K562 (cell line): ENCODE data around the gene PRL. TPM values are rescaled to one million over a fixed set of nuclear protein-coding genes. Genes with fewer than 3 reads are reported as not detected.

Source experiments
- ATAC-seq: fragments of 200-7000 bp; cut with Tn5 transposase; 3 replicates; pipeline ENCODE4 v1.9.1; 2020; ENCODE audit warnings: moderate library complexity
- BruUV-seq: library from RNA; stranded (reverse); fragments of 400-500 nt; replicated peaks from 2 replicates; lab custom pipeline; 2021; lab: Mats Ljungman, UMichigan
- CTCF ChIA-PET: fragments of 300-600 bp; formaldehyde crosslinking; extraction: SDS; loops from one replicate; lab custom pipeline; 2021; ENCODE audit warnings: low intra/inter-chr PET ratio; lab: Yijun Ruan, JAX
- POLR2A ChIA-PET: fragments of 300-600, 350-650 bp; sonication (Branson Sonifier 250); formaldehyde crosslinking; extraction: SDS; loops from one replicate; lab custom pipeline; 2021; ENCODE audit warnings: antibody characterized with exemption, inconsistent platforms; lab: Yijun Ruan, JAX
- DNase-seq, 4 experiments: peaks; one replicate each; pipeline versions ENCODE4 v3.0.0 to v3.0.0-alpha.2; 2011 to 2018; ENCODE audit warnings: low spot score in 3 of 4, mixed read lengths in 3 of 4; ENCODE audit errors: extremely low read depth in 1 of 4
- FAIRE-seq: peaks from 2 replicates; lab custom pipeline; 2011; peaks lifted over from hg19 to GRCh38; lab: Jason Lieb, UNC
- H2AFZ ChIP-seq: 2 replicates; pipeline ENCODE4 v1.6.0; 2011; ENCODE audit warnings: low read depth, low read length, control low read depth, inconsistent platforms
- H3K27ac ChIP-seq: fragments of 200-600 bp; 3 replicates; pipeline ENCODE4 v1.8.0; 2011; ENCODE audit warnings: low read depth, mild to moderate bottlenecking, control low read depth, inconsistent platforms, low read length, moderate library complexity, mixed read lengths; ENCODE audit errors: extremely low read depth
- H3K27me3 ChIP-seq, 2 experiments: fragments of 300-600 bp in 1 of 2; 2 replicates in 1 of 2; 3 replicates in 1 of 2; pipeline versions ENCODE4 v1.6.0 to v1.8.0; 2011; ENCODE audit warnings: inconsistent platforms in 2 of 2, low read length in 2 of 2, mild to moderate bottlenecking in 1 of 2, mixed read lengths in 1 of 2, moderate library complexity in 1 of 2; ENCODE audit not compliant: control insufficient read depth in 2 of 2, insufficient read depth in 2 of 2
- H3K36me3 ChIP-seq: fragments of 300-600 bp; 3 replicates; pipeline ENCODE4 v1.8.0; 2011; ENCODE audit warnings: mild to moderate bottlenecking, low read length, inconsistent platforms; ENCODE audit not compliant: control insufficient read depth, insufficient read depth
- H3K4me1 ChIP-seq, 2 experiments: fragments of 200-600 bp in 1 of 2; replicated peaks in 1 of 2; 2 replicates in 1 of 2; 3 replicates in 1 of 2; pipeline versions ENCODE4 v1.5.1 to v1.8.0; 2011; ENCODE audit warnings: inconsistent platforms in 2 of 2, low read length in 2 of 2, mild to moderate bottlenecking in 1 of 2, mixed read lengths in 1 of 2, moderate library complexity in 1 of 2; ENCODE audit not compliant: control insufficient read depth in 2 of 2, insufficient read depth in 2 of 2
- H3K4me2 ChIP-seq: 2 replicates; pipeline ENCODE4 v1.6.1; 2011; ENCODE audit warnings: low read length, control low read depth, inconsistent platforms, mixed read lengths; ENCODE audit not compliant: insufficient read depth
- H3K4me3 ChIP-seq: fragments of 200-600 bp; sonication (generic), shearing (Covaris generic); 2 replicates; pipeline ENCODE4 v1.5.1; 2016; ENCODE audit warnings: control low read depth, inconsistent platforms
- H3K79me2 ChIP-seq: fragments of 200-600 bp; 3 replicates; pipeline ENCODE4 v1.8.0; 2011; ENCODE audit warnings: low read length, inconsistent platforms; ENCODE audit not compliant: control insufficient read depth, insufficient read depth
- H3K9ac ChIP-seq, 2 experiments: 2 replicates each; pipeline versions ENCODE4 v1.6.0 to v1.6.1; 2011; ENCODE audit warnings: low read depth in 2 of 2, low read length in 2 of 2, control low read depth in 1 of 2, inconsistent platforms in 1 of 2, mild to moderate bottlenecking in 1 of 2, mixed read lengths in 1 of 2; ENCODE audit not compliant: insufficient read depth in 1 of 2
- H3K9me1 ChIP-seq: one replicate; pipeline ENCODE4 v1.6.0; 2011; ENCODE audit warnings: inconsistent platforms, mild to moderate bottlenecking, low read length, moderate library complexity; ENCODE audit not compliant: control insufficient read depth, insufficient read depth
- H3K9me3 ChIP-seq: replicated peaks from 2 replicates; pipeline ENCODE4 v1.5.1; 2011; ENCODE audit warnings: low read depth, low read length, inconsistent platforms; ENCODE audit not compliant: control insufficient read depth, insufficient read depth
- H4K20me1 ChIP-seq: replicated peaks from 2 replicates; pipeline ENCODE4 v1.6.1; 2011; ENCODE audit warnings: low read length, inconsistent platforms, mixed read lengths; ENCODE audit not compliant: control insufficient read depth, insufficient read depth
- ATF7 ChIP-seq: fragments of 450-650 bp; IDR thresholded peaks from 2 replicates; pipeline ENCODE4 v1.7.1; 2014; ENCODE audit warnings: mild to moderate bottlenecking, moderate library complexity
- BRCA1 ChIP-seq, 2 experiments: fragments of 450-650 bp in 1 of 2; sonication (generic) in 1 of 2; formaldehyde crosslinking in 1 of 2; IDR thresholded peaks; 2 replicates each; pipeline versions ENCODE4 v1.5.0 to v1.6.1; 2017 to 2020; ENCODE audit warnings: mild to moderate bottlenecking in 1 of 2, missing genetic modification reagents in 1 of 2
- HDAC3 ChIP-seq: fragments of 450-650 bp; IDR thresholded peaks from 2 replicates; pipeline ENCODE4 v1.6.1; 2018; ENCODE audit warnings: borderline replicate concordance, mild to moderate bottlenecking, moderate library complexity; ENCODE audit not compliant: partially characterized antibody
- HMGN3 ChIP-seq: IDR thresholded peaks from 2 replicates; pipeline ENCODE4 v1.6.1; 2011; ENCODE audit warnings: borderline replicate concordance, low read depth, mild to moderate bottlenecking, mixed read lengths, low read length; ENCODE audit not compliant: insufficient read length; ENCODE audit errors: extremely low read depth
- KAT8 ChIP-seq: fragments of 450-650 bp; IDR thresholded peaks from 2 replicates; pipeline ENCODE4 v1.6.1; 2016; ENCODE audit warnings: low read depth, mild to moderate bottlenecking
- KLF16 ChIP-seq: IDR thresholded peaks from 2 replicates; pipeline ENCODE4 v1.6.1; 2016; ENCODE audit warnings: antibody characterized with exemption
- MTA1 ChIP-seq: fragments of 450-650 bp; IDR thresholded peaks from 2 replicates; pipeline ENCODE4 v1.6.1; 2017; ENCODE audit warnings: borderline replicate concordance
- MXI1 ChIP-seq: IDR thresholded peaks from 2 replicates; pipeline ENCODE4 v1.6.1; 2011; ENCODE audit warnings: low read depth, mild to moderate bottlenecking, improper control_type of control experiment, low read length
- MYC ChIP-seq, 2 experiments: fragments of 250-450 bp in 1 of 2; sonication (Bioruptor Pico) in 1 of 2; IDR thresholded peaks; 2 replicates each; pipeline versions ENCODE4 v1.5.1 to v1.6.1; 2012 to 2021; ENCODE audit warnings: low read depth in 2 of 2, borderline replicate concordance in 1 of 2, improper control_type of control experiment in 1 of 2, low read length in 1 of 2, mild to moderate bottlenecking in 1 of 2, moderate library complexity in 1 of 2
- PRPF4 ChIP-seq: fragments of 200-400 bp; formaldehyde crosslinking; IDR thresholded peaks from one replicate; pipeline ENCODE4 v1.6.1; 2017; ENCODE audit warnings: low read length, low read depth, mild to moderate bottlenecking; ENCODE audit not compliant: insufficient read depth, poor library complexity, severe bottlenecking
- RAD51 ChIP-seq: fragments of 450-650 bp; IDR thresholded peaks from 2 replicates; pipeline ENCODE4 v1.7.1; 2016; ENCODE audit warnings: low read depth, mild to moderate bottlenecking, borderline replicate concordance
- ZBTB1 ChIP-seq: sonication (generic); formaldehyde crosslinking; IDR thresholded peaks from 2 replicates; pipeline ENCODE4 v1.8.1; 2023; ENCODE audit warnings: missing genetic modification reagents, low read depth, mild to moderate bottlenecking, borderline replicate concordance
- ZNF24 ChIP-seq: fragments of 450-650 bp; IDR thresholded peaks from 2 replicates; pipeline ENCODE4 v1.6.1; 2016
- ZNF778 ChIP-seq: fragments of 450-650 bp; formaldehyde crosslinking; IDR thresholded peaks from 2 replicates; pipeline ENCODE4 v1.4.0; 2020; ENCODE audit warnings: mild to moderate bottlenecking, moderate library complexity
- WGBS: fragments of 100-300 bp; shearing (Covaris generic); methylation state at CpG from one replicate; pipeline ENCODE4 v1.1.6; 2016; ENCODE audit warnings: low coverage, mixed read lengths; ENCODE audit not compliant: insufficient coverage; ENCODE audit errors: missing lambda C conversion rate; 5-methylcytosine and 5-hydroxymethylcytosine counted together
- in situ Hi-C: fragments of 300-500 bp; cut with MboI; formaldehyde crosslinking; loops from 4 replicates; pipeline ENCODE4 v1.15.0; 2018; ENCODE audit warnings: inconsistent platforms, mixed read lengths
- intact Hi-C: fragments of 100-400 bp; cut with micrococcal nuclease; formaldehyde crosslinking; loops from 2 replicates; pipeline ENCODE4 v1.14.2; 2022
- polyA plus RNA-seq, 8 experiments: library from polyadenylated mRNA; depleted of rRNA in 4 of 8; stranded (reverse) in 5 of 8; unstranded in 3 of 8; fragments of >200 nt; fragmentation: Nextera tagmentation in 2 of 8; fragmentation: Illumina TruSeq in 1 of 8; extraction: Ambion mirVana in 2 of 8; extraction: Trizol in 1 of 8; gene quantifications; 2 replicates each; pipeline versions ENCODE4 v1.2.1 to v1.2.3, GENCODE V29; 2011 to 2014; ENCODE audit warnings: inconsistent platforms in 1 of 8, missing spikeins in 1 of 8
- total RNA-seq, 7 experiments: library from RNA; depleted of rRNA in 6 of 7; stranded (reverse); fragments of >200 nt in 6 of 7; fragmentation: Illumina TruSeq in 2 of 7; extraction: Trizol in 2 of 7; gene quantifications; 2 replicates each; pipeline versions ENCODE4 v1.2.1 to v1.2.3, GENCODE V29; 2011 to 2021; ENCODE audit warnings: low replicate concordance in 1 of 7
- TF ChIP-seq, protein P1 (sequence below): sonication (generic); formaldehyde crosslinking; IDR thresholded peaks from 2 replicates; pipeline ENCODE4 v1.8.1; 2023; ENCODE audit warnings: mild to moderate bottlenecking, missing genetic modification reagents
- TF ChIP-seq, protein P2 (sequence below): fragments of 450-650 bp; formaldehyde crosslinking; IDR thresholded peaks from 2 replicates; pipeline ENCODE4 v1.4.0; 2022; ENCODE audit warnings: mild to moderate bottlenecking, moderate library complexity

Gene PRL
- total and polyA plus RNA-seq, 9 of the 15 experiments (the other 6 are each of a cell fraction or from before 2014, with no cell fraction given) = not detected

DNA sequence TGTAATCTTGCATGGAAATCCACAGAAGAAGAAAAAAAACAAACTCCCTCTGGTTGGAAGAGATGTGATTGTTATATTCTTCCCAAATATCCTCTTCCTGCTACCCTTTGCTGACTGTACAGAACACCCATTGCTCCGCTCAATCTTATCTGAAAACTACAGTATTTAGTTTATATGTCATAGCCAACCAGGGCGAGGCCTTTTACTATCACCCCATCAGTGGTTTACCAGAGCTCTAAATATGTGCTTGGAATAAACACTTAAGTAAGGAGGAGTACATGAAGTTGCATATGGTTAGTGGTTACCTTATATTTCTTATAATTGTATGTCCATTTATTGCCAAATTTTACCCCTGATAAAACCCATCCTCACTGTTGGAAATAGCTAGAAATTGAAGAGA lies 12.2 kb downstream of the PRL start (continued):
- TF ChIP-seq HDAC3 (no peak), ZNF778 (CRISPR knock-in tag) (no peak), PRPF4 (no peak), BRCA1 (IDR thresholded peaks at IDR 0.05) (no peak), BRCA1 (CRISPR knock-in tag; IDR thresholded peaks at IDR 0.05) (no peak), MXI1 (no peak), ZNF24 (no peak)

DNA sequence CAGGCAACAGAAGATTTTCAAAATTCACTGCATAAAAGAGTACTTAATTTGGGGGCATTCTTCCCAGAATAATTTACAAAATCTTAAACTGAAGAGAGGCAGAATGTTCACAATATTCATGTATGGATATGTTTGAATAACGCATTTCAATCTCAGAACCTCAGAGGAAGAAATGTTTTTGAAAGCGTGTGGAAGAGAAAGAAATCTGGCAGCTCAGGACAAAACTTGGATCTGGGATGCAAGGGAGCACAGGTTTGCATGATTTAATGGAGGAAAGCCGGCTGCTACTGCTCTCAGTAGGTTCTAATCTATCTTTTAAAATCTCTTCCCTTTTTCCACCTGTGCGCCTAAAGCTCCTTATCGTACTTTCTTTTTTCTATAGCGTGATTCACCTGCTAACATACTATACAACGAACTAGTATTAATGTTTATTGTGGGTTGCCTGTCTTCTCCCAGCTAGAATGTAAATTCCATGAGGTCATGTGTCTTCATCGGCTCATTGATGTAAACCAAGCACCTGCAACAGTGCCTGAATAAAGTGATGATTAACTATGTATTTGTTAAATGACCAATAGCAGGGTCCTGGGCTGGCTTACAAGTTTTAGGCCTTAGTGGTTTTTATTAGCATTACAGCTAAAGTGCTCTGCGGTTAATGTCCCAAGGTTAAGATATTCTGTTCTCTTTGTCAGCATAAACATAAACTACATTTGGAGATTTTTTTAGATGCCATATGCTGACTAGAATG lies 15.3 kb downstream of the PRL start:
- ChIA-PET POLR2A (no interaction called here), CTCF (no interaction called here)
- FAIRE-seq (no peak), DNase-seq (no peak), ATAC-seq (no peak)
- Histone ChIP-seq H3K27me3 (no peaks in the 10 kb centered on the region), H3K36me3 (no peaks in the 10 kb centered on the region), H3K4me2 (no peak overlapping the region), H4K20me1 (no peaks in the 10 kb centered on the region), H3K27ac (no peak overlapping the region), H3K9me1 (no peaks in the 10 kb centered on the region), H3K4me1 (no peaks in the 10 kb centered on the region), H3K79me2 (no peaks in the 10 kb centered on the region), H2AFZ (no peak overlapping the region), H3K9ac (no peak overlapping the region), H3K4me3 (no peak overlapping the region), H3K9me3 (no peaks in the 10 kb centered on the region)
- WGBS = under 1% methylated on average over 9 of the region's 9 CpGs
- BruUV-seq = no TSS peak
- in situ Hi-C loops = no loop called here
- TF ChIP-seq ZBTB1 (CRISPR knock-in tag) (no peak), HMGN3 (no peak), RAD51 (no peak), MTA1 (no peak), KLF16 (no peak), ATF7 (no peak), MYC (IDR thresholded peaks at IDR 0.05; ENCODE audit: low read depth, low read length) (no peak), MYC (CRISPR knock-in tag; IDR thresholded peaks at IDR 0.05; ENCODE audit: borderline replicate concordance, low read depth) (no peak), KAT8 (no peak)
- TF ChIP-seq, protein P1, sequence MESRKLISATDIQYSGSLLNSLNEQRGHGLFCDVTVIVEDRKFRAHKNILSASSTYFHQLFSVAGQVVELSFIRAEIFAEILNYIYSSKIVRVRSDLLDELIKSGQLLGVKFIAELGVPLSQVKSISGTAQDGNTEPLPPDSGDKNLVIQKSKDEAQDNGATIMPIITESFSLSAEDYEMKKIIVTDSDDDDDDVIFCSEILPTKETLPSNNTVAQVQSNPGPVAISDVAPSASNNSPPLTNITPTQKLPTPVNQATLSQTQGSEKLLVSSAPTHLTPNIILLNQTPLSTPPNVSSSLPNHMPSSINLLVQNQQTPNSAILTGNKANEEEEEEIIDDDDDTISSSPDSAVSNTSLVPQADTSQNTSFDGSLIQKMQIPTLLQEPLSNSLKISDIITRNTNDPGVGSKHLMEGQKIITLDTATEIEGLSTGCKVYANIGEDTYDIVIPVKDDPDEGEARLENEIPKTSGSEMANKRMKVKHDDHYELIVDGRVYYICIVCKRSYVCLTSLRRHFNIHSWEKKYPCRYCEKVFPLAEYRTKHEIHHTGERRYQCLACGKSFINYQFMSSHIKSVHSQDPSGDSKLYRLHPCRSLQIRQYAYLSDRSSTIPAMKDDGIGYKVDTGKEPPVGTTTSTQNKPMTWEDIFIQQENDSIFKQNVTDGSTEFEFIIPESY = no peak
- TF ChIP-seq, protein P2, sequence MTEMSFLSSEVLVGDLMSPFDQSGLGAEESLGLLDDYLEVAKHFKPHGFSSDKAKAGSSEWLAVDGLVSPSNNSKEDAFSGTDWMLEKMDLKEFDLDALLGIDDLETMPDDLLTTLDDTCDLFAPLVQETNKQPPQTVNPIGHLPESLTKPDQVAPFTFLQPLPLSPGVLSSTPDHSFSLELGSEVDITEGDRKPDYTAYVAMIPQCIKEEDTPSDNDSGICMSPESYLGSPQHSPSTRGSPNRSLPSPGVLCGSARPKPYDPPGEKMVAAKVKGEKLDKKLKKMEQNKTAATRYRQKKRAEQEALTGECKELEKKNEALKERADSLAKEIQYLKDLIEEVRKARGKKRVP (CRISPR knock-in tag) = no peak
- intact Hi-C loops = no loop called here
